Fibroblast of lung (primary cell): ENCODE results near the gene USH2A.

Experiments
- EZH2 ChIP-seq: IDR thresholded peaks from 2 replicates; pipeline ENCODE4 v1.5.1; 2012; ENCODE audit warnings: low read length, control low read depth, mild to moderate bottlenecking; ENCODE audit errors: missing control alignments
- TF ChIP-seq, protein P1 (sequence below), 2 donors: IDR thresholded peaks in 1 of 2; conservative IDR thresholded peaks in 1 of 2; 1 replicate in 1 of 2; 2 replicates in 1 of 2; pipeline ENCODE4 v1.5.1; 2011 to 2012; ENCODE audit warnings: low read length in 2 of 2, control low read depth in 1 of 2, inconsistent platforms in 1 of 2, low read depth in 1 of 2, mild to moderate bottlenecking in 1 of 2

DNA sequence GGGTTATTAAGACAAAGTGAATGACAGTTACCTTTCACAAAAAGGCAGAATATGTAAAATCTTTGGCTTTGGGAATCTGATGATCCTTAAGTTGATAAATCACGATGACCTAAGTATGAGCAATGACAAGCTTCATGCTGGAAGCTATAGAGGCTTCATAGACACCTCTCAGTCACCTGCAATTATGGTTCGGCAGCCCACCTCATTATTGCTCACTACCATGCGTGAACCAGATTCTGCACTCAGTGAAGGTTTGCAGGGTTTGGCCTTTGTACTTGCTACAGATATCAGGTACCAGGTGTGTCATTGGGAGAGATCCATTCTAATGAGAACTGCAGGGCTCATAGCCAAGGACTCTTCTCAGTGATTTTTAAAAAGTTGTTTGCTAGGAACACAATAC, 692.6 kb downstream of the USH2A start:
- TF ChIP-seq, protein P1, sequence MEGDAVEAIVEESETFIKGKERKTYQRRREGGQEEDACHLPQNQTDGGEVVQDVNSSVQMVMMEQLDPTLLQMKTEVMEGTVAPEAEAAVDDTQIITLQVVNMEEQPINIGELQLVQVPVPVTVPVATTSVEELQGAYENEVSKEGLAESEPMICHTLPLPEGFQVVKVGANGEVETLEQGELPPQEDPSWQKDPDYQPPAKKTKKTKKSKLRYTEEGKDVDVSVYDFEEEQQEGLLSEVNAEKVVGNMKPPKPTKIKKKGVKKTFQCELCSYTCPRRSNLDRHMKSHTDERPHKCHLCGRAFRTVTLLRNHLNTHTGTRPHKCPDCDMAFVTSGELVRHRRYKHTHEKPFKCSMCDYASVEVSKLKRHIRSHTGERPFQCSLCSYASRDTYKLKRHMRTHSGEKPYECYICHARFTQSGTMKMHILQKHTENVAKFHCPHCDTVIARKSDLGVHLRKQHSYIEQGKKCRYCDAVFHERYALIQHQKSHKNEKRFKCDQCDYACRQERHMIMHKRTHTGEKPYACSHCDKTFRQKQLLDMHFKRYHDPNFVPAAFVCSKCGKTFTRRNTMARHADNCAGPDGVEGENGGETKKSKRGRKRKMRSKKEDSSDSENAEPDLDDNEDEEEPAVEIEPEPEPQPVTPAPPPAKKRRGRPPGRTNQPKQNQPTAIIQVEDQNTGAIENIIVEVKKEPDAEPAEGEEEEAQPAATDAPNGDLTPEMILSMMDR (conservative IDR thresholded peaks at IDR 0.05 in 1 of 2, IDR thresholded peaks at IDR 0.05 in 1 of 2; ENCODE audit: low read depth in 1 of 2, low read length in 2 of 2), result no peak
- TF ChIP-seq EZH2, result no peak
